UCSD-AML1 (cell line): ENCODE data around the gene OTULIN.

ENCODE experiments used
- DNase-seq: peaks from one replicate; lab custom pipeline; 2025; ENCODE audit not compliant: unreplicated experiment; lab: John Stamatoyannopoulos, UW

The OTULIN gene

GRCh38 chr5:14664270-14665100 is at the start of gene OTULIN:
TSS of gene OTULIN (plus strand) at chr5:14664718. CDS start at chr5:14664826, 108 bp downstream.
- peak; percentile 95 for DNase-seq

GRCh38 chr5:14615365-14615764 is 49.2 kb upstream of the OTULIN start:
- no peak for DNase-seq

- DNase-seq, result no peak
These were observed 47.1 kb upstream of the OTULIN start for GRCh38 chr5:14617441-14617840.

DNA sequence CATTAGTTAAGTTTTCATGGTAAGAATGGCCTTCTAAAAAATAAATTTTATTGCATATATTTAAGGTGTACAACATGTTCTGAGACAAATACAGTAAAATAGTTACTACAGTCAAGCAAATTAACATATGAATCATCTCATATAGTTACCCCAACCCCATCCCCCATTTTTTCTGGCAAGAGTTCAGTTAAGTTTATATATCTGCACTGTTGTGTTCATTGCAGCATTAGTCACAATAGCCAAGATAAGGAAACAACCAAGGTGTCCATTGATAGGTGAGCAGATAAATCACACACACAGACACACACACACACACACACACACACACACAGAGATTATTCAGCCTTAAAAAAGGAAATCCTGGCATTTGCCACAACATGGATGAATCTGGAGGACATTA is 37.2 kb upstream of the OTULIN start:
- DNase-seq, result no peak

DNA sequence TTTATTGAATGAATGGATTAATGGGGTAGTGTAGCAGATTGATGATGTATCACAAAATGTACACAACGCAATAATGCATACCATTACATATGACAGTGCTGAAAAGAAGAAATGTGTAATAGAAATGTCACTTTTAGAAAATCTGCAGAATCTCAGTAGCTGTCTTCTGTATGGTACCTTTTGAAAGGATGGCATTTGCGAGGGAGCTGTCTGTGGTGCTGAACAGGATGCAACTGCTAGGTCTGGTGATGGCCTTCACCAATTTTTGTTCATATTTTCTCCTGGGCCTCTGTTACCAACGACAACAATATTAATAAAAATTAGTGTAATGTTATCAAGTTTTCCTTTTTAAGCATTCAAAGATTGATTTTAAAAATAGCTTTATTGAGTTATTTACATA is 36.2 kb upstream of the OTULIN start:
- peak; percentile 35 for DNase-seq

GRCh38 chr5:14630671-14631070 is 33.8 kb upstream of the OTULIN start:
- no peak for DNase-seq

DNA sequence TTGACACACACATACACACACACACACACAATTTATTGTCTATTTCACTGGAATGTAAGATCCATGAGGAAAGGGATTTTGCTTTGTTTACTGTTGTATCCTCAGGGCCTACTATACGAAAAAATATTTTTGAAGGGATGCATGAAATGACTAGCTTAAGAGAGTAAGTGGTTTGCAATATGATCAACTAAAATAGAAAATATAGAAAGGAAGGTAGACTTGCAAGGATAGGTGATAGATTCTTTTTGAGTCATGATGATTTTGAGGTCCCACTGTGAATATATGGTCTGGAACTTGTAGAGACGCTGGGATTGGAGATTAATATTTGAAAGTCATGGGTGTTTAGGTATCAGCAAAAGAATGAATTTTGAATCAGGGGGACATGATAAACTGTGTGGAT is 28.9 kb upstream of the OTULIN start:
- no peak for DNase-seq

DNA sequence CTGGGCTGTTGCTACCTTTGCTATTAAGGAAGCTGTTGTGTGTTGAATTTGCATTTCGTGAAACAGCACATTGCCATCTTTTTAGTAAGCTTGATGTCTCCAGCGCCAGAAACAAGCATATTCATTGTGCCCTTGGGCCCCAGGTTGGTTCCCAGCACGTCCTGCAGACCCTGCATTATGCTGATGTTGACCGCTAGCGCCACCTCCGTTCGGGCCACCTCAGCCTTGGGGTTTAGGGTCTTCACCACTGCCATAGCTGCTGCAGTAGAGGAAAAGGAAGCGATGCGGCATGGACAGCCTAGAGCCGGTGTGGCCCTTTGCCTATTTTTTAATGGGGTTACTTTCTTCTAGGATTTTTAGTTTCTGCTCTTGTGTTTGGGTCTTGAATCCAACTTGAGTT is 23.8 kb upstream of the OTULIN start:
- DNase-seq, result no peak

DNA sequence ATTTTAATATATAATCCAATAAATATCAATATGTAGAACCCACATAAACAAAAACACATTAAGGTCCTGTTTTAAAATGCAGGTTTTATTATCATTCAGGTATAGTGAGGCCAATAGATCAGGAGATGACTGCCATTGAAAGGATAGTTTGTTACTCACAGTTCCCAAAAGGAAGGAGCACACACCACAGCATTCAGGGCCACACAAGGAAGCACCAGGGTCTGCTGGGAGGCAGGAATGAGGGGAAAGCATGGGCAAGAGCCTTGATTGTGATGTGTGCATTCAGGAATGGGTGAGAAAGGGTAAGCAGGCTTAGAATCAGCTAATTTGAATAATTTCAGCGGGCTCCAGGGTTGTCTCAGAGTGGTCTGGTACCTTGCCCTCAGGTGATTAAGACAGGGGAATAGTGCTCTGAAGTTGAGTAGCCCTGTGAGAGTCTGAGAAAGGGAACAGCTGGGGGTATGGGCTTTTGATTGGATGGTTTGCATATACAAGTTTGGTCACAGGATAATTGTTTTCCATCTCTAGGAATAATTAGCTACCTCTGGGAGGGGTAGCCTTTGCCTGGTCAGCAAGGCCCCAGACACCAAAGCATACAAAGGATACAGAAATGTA is 19.8 kb upstream of the OTULIN start:
- no peak for DNase-seq

DNA sequence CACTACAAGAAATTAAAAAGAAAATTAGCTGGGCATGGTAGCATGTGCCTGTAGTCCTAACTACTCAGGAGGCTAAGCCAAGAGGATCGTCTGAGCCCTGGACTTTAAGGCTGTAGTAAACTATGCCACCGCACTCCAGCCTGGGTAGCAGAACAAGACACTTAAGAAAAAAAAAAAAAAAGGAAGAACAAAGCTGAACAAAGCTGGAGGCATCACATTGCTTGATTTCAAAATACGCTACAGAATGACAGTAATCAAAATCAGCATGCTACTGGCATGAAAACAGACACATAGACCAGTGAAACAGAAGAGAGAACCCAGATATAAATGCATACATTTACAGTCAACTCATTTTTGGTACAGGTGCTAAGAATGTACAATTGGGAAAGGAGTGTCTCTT is 14.5 kb upstream of the OTULIN start:
- DNase-seq, result no peak

DNA sequence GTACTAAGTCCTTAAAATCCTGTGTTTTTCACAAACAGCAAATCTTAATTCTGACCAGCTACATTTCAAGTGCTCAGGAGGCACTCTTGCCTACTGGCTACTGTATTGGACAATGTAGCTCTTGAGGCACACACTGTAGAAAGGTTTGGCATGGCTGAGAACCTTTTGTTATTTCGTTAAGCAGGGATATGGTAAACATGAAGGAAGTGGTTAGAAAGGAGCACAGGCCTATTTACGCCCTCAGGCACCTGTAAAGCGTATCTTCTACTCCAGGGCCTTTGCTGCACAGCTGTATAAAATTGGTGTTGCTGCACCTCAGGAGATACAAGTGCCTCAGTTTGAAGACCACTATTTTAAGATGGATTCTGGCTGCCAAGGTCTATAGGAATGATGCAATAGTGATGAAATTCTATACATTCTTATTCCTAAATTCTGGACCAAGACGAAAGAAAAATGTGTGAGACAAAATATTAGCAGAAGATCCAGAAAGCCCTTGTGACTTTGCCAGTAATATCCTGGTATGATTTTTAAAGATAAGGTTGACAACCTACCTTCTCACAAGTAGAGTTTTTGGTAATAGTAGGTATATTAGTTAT is 9.3 kb upstream of the OTULIN start:
- no peak for DNase-seq

DNA sequence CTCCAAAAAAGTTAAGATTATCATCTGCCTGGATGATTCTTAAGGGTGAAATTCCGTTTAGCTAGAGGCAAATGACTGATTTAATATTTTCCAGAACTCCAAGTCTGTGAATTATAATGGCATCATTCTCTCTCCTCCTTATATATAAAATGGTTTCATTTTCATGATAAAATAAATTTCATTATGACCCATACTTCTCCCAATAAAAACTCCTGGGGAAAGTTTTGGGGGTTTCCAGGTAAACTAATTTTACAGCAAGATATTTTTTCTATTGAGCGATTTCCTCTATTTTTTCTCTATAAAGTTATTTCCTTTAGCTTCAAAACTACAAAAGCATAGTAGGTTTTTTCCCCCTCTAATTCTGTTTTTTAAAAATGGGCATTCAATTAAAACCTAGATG is 7.6 kb upstream of the OTULIN start:
- DNase-seq, result no peak

DNA sequence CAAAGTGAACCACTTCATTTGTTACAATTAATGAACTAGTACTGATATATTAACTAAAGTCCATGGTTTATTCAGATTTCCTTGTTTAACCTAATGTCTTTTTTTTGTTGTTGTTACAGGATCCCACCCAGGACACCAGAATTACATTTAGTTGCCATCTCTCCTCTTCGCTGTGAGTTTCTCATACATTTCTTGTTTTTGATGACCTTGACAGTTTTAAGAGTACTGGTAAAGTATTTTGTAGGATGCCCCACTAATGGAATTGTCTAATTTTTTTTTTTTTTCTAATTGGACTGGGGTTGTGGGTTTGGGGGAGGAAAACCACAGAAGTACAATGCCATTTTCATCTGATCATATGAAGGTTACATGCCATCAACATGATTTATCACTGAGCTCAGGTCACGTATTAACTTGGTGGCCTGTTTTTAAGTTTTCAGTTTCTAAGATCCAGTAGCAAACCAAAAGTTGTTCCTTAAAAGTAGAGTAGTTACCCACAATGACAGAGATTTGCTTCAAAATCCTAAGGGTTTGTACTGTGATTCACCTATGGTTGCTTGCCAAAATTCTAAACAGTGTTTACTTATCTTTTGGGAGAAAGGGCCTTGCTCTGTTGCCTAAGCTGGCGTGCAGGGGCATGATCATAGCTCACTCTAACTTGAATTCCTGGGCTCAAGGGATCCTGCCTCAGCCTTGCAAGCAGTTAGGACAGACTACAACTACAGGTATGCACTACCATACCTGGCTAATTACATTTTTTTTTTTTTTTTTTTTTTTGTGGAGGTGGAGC is 4.5 kb upstream of the OTULIN start:
- no peak for DNase-seq

DNA sequence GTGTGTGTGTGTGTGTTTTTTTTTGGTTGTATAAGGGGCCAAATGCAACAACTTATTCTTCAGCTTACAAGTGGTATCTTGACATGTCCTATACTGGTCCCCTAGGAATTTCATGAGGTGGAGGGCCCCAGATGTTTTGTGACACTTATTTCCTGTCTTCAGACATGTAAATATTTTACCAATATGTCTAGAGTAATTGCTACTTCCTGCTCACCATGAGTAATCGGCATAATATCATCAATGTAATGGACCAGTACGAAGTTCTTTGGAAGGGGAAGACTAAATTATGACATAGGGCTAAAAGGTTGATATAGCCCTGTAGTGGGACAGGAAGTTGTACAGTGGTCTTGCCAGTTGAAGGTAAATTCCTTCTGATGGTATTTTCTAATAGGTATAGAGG is 3.7 kb upstream of the OTULIN start:
- DNase-seq, result no peak

- no peak for DNase-seq
These were observed 1.7 kb upstream of the OTULIN start for GRCh38 chr5:14662721-14663260.

GRCh38 chr5:14663734-14664269 is 716 bp upstream of the OTULIN start:
- no peak for DNase-seq

DNA sequence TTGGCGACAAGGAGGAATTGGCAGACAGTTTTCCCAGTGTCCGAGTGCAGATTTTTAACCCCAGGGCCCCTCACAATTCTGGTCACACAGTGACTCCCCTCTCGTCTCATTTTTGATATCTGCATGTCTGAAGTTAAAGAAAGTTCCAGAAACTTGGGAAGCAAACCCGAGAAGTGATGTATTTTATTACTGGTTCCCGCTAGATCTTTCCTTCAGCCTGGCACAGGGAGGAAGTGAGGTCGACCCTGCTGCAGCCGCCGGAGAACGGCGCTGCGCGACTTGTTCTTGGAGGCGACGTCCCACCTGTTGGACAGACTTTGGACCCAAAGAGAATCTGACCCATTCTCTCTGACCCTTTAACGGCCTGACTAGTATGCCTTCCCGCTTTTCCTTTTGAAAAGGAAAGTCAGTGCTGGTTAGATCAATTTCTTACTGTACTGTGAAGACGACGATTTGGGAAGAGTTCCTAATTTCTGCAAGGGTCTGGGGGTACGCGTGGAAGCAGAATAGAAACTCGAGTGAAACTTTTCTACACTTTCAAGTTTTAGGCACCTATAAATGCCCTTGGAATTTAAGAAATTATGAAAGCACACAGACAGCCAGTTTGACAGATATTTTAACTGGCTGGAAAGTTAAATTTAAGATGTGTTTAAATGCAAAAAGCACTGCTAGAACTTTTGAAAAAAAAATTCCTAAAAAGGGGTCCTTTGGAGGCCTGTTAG is 744 bp downstream of the OTULIN start:
- peak; percentile 39 for DNase-seq

DNA sequence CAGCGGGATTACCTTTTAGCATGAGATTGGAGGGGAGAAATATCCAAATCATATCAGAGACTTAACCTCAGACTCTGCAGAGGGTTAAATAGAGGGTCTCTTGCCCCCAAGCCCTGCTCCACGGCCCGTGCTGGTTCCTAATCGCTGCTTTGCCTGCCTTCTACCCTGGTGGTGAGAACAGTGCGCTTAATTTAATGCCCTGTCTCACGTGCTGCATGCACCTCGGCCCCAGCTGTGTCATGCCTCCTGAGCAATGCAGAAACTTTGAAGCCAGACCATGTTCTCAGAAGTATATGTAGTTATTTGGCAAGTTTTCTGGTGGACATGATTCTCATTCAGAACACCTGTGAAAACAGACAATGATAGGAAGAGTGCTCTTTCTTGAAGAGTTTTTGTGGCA is 1.4 kb downstream of the OTULIN start:
- no peak for DNase-seq

DNA sequence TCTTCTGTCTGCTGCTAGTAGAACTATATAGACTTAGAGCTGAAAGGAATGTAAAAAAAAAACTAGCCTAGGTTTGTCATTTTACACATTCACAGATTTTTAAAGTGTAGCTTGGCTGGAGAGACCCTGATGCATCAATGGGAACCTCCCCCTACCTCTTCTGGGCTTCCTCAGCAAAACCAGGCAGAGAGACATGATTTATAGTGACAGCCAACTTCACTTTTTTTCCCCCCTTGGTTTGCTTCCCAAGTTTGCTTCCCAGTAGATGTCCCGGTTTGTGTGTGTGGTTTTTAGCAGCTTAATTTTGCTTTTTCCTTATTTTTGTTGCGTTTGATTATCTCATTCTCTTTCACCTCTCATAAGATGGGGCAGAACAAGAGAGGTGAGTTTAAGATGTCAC is 1.8 kb downstream of the OTULIN start:
- no peak for DNase-seq

- DNase-seq, result no peak
These were observed 2.8 kb downstream of the OTULIN start for GRCh38 chr5:14667290-14667689.
